ENCODE data around the gene SLC36A4.
"Not testable (repeated sequence)": the region's sequence is repeated elsewhere in the genome, so short reads cannot be mapped to it uniquely, and the experiment has no call there.

SLC36A4 gene

DNA sequence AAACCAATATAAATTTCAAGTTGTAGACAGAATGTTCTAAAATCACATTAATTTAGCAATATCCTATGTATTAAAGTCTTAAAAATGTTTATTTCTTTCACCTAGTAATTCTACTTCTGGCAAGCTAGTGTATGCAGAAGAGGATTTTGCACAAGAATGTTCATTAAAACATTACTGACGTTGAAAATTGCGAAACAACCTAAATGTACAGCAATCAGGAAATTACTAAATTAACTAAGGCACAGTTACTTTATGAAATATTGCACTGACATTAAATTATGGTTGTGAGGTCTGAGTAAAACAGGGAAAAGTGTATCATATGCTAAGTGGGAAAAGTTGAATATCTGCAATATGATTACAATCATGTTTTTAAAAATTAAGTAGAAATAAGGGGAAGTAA, 4.1 kb downstream of the SLC36A4 start:
- peak; percentile 77 for DNase-seq

DNA sequence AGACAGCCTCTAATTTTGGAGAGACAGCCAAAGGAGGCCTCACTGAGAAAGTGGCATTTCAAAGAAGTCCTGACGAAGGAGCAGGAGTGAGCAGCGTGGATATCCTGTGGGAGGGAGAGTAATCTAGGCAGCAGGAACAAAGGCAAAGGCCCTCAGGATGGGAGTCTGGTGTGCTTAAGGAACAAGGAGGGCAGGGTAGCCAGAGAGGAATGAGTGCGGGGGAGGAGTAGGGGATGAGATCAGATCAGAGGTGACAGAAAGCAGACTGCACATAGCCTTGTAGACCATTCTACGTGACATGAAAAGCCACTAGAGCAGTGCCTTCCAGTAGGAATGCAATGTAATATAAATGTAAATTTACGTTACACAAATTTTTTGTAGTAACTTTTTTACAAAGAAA, 5.6 kb downstream of the SLC36A4 start:
- DNase-seq: no peak

DNA sequence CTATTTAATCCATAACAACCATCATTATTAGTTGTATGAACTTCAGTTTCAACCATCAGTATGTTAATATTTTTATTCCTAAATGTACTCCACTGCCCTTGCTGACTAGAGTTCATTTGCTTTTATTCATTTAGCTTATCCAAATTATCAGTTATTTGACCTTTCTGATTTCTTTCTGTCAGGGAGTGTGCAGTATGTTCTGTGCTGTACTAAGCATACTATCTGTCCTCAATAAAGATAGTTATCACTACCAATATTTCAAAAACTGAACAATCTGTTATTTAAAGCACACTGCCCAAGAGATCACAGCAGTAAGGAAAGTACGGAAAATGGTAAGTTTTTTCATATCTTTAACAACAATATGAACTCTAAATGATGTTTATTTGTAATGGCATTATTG, 8.3 kb downstream of the SLC36A4 start:
- DNase-seq: no peak

DNA sequence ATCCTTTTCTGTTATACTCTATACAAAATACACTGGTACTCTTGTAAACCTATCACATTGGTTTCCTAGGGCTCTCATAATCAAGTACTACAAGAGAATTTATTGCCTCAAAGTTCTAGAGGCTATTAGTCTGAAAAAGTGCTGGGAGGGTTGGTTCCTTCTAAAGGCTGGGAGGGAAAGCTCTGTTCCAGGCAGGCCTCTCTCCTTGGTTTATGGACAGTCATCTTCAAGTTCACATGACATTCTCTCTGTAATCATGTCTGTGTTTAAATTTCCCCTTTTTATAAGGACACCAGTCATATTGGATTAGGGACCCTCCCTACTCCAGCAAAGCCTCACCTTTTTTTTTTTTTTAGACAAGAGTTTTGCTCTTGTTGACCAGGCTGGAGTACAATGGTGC, 9.1 kb downstream of the SLC36A4 start:
- peak; percentile 32 for DNase-seq

DNA sequence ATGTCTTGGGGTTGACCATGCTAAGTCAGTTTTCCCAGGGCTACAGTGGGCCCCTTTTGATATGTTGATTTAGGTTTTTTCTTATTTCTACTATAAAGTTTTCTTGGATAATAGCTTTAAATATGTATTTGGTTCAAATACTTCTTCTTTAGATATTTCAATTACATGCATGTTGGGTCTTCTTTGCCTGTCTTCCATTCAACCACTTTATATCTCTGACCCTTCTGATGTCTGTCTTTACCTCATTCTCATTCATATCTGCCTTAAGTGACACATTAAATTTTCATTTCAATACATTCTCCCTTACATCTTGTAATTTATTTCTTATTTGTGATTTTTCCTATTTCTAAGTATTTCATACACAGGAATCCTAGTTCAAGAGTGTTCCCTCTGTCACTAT, 10.5 kb downstream of the SLC36A4 start:
- no peak for DNase-seq

DNA sequence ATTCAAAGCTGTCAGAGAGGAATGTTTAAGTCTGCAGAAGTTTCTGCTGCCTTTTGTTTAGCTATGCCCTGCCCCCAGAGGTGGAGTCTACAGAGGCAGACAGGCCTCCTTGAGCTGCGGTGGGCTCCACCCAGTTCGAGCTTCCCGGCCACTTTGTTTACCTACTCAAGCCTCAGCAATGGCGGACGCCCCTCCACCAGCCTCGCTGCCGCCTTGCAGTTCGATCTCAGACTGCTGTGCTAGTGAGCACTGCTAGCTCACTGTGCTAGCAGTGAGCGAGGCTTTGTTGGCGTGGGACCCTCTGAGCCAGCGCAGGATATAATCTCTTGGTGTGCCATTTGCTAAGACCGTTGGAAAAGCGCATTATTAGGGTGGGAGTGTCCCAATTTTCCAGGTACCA, 19.9 kb downstream of the SLC36A4 start:
- DNase-seq: not testable (repeated sequence)

DNA sequence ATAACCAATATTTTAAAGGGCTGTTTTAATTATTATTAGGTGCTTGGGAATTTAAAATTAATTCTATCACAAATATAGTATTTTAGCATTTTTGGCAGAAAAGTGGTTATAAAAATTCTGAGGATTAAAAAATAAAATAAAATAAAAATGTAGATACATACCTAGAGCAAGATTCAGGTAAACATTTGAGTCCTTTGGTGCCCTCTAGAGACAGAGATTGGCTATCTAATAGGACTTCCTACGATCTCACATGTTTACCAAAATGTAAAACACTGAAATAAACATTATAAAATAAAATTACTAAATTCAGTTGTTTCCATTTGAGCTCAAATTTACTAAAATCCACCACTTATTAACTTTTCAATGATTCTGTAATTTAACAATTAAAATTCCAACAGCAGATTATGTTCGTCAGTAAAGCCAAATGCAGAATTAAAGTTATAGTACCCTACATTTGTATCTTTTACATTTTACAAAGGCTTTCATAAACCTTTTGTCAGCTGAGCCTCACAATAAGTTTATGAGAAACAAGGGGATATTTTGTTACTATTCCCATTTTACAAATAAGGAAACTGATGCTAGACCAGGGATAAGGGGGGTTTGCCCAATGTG, 27.7 kb downstream of the SLC36A4 start:
- DNase-seq: no peak

DNA sequence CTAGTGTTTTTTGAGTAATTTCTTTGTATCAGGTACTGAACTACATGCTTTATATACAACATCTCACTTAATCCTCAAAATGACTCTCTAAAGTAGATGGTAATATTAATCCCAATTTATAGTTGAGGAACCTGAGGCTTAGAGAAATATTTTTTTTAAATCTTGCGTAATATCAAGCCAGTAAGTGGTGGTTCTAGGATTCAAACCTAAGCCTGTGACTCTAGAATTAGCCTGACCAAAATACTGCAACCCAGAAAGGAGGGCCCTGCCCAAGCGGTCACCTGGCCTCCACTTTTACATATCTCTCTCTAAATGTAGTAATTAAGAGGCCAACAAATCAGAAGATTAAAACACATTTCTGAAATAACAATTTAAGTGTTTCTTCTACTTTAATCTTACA, 28.6 kb downstream of the SLC36A4 start:
- no peak for DNase-seq

DNA sequence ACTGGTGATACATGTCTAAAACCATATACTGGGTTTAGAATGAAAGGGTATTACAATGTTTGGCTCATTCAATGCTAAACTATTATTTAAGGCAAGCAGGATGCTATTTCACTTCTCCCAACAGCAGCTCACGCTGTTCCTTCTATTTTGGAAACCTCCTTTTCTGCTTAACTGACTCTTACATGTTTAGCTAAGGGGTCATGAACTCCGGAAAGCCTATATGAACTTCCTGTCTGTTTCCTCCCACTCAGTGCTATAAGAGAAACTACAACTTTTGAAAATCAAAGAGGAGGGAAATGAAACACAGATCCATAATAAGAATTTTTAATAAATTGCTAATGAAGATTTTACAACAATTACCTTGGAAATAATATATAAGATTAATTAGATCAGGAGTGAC, 30.9 kb downstream of the SLC36A4 start:
- peak; percentile 41 for DNase-seq

DNA sequence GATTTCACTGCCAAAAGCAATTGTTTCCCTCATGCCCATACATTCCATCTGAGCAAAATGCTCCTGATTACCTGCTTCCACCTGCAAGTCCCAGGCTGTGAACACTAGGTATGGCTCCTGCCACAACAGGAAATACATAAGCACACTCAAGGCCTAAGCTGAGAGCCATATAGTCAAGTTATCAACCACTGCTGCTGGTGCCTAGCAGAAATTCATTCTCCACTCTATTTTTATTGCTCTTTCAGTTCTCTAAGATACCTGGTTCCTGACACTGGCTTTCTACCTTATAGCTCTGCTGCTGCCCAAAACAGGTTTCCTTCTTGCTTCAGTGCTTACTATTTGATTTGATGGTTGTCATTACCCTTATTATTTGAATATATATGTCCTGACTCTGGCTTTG, 31.6 kb downstream of the SLC36A4 start:
- no peak for DNase-seq

DNA sequence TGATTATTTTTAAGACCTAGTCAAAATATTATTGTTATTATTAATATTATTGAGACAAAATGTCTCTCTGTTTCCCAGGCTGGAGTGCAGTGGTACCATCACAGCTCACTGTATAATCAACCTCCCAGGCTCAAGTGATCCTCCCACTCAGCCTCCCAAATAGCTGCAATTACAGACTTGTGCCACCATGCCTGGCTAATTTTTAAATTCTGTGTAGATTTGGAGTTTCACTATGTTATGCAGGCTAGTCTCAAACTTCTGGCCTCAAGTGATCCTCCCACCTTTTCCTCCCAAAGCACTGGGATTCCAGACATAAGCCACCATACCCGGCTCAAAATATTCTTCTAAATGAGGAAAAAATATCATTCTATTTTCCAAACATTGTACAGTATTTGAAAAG, 37.0 kb downstream of the SLC36A4 start:
- no peak for DNase-seq

DNA sequence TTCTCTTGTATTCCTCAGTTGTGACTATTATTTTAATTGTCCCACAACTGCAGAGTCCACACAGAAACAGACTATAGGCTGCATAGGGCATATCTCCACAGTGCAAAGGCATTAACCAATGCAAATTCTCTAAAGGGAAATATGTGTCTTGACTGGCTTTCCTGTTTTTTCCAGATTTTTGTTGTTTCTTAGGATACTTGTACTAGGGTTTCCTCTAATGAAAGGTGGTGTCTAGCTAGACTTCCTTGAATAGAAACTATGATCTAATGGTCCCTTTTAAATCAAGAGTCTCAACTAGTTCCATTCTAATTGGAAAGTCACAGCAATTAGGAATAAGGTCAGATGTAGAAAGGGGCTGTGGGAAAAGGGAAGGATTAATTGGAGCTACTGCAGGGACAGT, 37.6 kb downstream of the SLC36A4 start:
- no peak for DNase-seq

DNA sequence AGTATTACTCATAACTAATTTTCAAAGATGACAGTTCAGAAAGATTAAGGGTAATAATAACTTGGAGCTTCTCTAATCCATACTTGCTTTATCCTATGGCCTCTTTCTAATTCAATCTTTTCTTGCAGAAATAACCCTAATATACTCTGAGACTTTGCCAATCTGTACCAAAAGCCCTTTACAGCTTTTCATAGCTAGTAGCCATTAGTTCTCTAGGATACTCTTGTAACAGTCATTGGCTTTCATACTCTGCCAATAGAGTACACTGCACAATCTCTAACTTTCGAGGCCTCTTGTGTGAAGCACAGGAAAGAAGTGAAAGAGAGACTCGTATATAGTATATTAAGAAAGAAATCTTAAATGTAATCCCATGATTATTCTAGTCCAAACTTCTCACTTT, 38.1 kb downstream of the SLC36A4 start:
- DNase-seq: no peak

DNA sequence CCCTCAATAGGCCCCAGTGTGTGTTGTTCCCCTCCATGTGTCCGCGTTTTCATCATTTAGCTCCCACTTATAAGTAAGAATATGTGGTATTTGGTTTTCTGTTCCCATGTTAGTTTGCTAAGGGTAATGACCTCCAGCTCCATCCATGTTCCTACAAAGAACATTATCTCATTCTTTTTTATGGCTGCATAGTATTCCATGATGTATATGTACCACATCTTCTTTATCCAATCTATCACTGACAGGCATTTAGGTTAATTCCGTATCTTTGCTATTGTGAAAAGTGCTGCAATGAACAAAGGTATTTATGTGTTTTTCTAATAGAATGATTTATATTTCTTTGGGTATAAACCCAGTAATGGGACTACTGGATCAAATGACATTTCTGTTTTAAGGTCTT, 42.1 kb downstream of the SLC36A4 start:
- no peak for DNase-seq

DNA sequence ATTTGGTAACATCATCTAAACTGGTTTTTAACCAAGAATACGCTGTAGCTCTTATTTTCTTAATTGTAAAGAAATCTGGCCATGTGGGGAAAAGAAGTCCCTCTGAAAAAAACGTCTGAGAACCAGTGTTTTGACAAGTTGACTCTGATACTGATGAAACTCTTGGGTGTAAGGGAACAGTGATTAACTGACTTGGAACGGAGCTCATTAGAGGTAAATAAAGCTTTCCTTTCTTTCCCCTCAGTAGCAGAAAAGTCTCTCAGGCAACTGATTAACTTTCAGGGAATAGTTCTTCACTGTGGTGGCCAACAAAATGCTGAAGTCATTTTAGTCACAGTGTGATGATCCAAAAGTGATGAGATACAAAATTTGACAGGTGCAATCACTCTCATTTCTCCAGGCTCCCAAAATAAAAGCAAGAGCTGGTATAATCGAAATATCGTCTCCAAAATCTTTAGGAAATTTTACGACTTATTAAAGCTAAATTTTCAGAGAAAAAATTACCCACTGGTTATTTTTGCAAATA, 52.3 kb downstream of the SLC36A4 start:
- DNase-seq: no peak

DNA sequence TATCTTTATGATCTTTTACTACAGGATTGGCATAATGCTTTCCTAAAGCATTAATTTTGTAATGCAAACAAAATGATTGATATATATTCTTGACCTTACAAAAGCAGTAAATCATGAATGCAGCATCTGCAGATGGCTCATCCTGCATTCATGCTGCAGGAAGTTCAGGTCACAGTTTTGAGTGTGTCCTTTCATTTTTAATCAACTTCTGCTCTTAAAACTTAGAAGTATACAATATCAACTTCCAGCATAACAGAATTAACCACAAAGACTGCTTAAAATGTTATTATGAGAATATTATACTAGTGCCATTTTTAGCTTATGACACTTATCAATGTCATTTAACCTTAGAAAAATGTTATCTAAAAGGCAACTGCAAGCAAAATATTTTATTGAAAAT, 54.0 kb downstream of the SLC36A4 start:
- DNase-seq: no peak

DNA sequence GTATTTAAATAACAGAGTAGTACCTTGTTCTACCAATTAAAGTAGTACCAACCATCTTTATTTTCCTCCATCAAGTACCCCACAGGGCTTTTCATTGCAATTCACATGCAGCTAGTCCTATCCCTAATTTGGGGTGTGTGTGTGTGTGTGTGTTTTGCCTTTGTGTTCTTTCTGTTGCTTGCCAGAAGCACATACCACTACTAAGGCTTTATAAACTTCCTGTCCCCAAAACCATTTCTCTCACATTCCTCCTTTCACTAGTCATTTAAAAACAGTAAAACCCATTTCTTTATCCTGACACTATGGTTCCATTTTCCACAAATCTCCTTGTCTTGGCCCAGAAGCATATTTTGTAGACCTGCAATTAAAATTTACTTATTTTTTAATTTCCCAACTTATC, 54.6 kb downstream of the SLC36A4 start:
- DNase-seq: no peak

DNA sequence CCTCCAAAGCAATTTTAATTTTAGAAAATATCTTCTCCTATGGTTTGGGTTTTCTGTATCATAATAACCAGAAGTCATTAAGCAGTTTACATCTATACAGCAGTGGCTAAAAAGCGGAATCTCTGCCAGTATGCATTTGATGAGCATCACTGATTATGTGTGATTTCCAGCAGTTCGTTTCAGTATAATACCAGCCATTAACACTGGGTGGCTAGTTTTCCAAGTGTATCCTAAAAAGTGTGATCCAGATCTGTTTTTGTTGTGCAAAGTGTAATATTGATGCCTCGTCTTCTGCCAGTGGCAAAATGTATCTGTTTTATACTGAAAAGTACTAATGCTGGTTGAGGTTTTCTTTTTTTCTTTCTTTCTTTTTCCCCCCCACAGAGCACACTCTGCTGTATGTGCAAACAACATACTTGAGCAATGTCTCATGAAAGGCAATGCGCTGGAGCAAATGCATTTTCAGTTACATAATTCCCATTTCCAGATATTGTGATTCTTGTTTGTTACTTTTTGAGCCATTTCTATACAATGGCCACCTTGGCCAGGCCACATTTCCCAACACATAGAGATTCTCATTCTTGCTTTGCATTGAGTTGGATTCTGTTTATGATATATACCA, 64.2 kb downstream of the SLC36A4 start:
- DNase-seq: no peak

DNA sequence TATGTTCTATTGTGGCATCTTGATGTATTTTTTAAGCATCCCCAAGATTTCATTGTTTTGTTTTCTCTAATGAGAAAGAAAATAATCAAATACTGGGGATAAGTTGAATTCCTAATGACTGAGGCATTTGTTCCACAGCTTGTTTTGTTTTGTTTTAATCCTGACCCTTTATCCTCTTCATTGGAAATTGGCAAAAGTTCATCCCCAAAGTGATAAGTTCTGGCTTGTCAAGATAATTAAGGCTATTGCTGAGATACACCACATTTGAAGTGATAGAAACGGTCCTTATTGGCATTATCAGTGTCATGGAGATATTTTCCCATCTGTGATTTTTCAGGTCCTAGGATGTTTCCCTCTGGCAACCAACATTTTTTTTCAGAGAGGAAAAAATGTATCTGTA, 65.0 kb downstream of the SLC36A4 start:
- no peak for DNase-seq

DNA sequence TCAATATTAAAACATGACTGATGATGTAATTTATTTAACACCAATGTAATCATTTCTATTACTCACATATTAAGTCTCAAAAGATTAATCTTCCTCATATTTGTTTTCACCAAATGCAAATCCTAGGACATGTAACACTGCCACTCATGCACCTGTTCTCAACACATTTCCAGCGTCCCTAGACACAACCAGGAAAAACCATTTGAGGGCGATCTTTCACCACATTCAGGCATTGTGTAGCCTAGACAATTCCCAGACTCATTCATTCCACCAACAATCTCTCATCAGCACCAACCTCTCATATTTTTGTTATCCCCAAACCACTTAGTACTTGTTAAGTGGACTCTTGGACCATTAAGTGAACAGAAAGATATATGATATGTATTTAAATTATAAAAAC, 66.1 kb downstream of the SLC36A4 start:
- peak; percentile 13 for DNase-seq

DNA sequence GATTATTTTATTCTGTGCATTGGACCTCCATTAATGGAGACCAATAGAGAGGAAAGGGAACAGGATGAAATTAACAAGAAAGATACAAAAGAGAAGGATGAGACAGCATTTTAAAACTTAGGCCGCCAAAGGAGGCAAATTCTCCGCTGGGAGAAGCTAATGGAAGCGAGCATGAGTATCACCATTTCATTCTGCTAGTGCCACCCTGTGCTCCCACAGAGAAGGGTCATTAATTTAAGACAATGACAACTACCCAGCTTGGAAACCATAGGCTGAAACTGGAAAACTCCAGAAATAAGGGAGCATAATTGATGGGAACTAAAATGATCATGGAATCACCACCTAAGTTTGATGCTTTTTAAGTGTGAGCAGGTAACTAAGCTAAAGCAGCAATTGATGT, 69.2 kb downstream of the SLC36A4 start:
- no peak for DNase-seq

DNA sequence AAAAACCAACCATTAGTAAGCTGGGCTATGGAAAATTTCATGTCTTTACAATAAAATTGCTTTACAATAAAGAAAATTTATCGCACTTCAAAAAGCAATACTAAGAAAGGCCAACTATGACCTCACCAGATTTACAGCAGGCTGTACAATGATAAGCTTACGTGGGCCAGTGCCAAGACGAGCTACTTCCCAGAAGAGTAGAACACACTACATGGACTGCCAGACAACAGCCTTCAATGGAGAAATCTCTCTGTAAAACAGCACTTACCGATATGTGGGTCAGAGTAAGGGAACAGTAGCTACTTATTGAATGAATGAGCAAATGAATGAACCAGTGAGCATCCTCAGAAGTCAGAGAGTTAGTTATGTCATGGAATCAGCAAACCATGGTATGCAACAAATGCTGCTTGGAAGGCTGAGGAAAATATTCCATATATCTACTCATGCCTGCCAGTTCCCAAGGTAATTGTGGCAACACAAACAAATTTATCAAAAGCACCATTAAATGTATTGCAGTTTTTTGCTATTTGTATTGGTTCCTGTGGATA, 74.4 kb downstream of the SLC36A4 start:
- no peak for DNase-seq

DNA sequence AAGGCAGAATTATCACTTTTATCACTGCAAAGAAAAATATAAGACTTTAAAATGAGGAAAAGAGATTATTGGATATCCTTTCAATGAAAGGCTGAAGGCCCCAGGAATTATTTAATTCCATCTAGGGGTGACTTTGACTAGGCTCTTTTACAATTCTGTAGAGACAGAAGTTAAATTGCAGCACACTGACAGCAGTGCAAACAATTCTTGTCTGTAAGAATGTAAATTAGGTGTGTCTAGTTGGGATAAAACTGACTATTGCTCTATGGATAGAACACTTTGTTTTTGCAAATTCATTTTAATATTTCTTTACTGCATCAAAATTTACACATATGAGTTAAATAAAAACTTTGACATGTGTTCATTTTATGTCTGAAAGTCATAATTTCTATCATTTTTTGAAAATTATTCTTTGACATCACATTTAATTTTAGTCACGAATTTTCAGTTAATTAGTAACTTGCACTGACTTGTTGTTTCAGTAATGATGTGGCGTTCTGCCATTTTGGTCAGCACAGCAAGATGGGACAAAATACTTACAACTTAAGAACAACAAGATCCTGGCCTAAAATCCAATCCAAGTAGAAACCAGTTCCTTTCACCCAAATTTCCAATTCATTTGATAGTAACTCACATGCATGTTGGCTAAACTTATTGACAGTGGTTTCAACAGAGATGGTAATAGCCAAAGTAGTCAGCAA, 75.1 kb downstream of the SLC36A4 start:
- DNase-seq: no peak

DNA sequence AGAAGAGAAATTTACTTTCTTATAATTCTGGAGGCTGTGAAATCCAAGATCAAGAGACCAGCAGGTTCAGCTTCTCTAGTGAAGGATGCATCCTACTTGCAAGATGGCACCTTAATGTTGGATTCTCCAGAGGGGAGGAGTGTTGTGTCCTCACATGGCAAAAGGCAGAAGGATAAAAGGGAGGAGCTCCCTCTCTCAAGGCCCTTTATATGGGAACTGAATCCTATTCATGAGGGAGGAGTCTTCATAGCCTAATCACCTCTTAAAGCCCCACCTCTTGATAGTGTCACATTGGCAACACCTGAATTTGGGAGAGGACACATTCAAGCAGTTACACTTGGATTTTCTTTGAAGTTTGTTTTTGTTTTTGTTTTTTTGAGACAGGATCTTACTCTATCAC, 79.5 kb downstream of the SLC36A4 start:
- no peak for DNase-seq
